GM21515 (cell line): ENCODE results near the gene SLC4A9.
"Not testable (repeated sequence)": the region's sequence is repeated elsewhere in the genome, so short reads cannot be mapped to it uniquely, and the experiment has no call there.

Source experiments
- ATAC-seq: cut with Tn5 transposase; IDR thresholded peaks from one replicate; pipeline ENCODE4 v1.9.1; 2021; ENCODE audit not compliant: unreplicated experiment

Gene SLC4A9

DNA sequence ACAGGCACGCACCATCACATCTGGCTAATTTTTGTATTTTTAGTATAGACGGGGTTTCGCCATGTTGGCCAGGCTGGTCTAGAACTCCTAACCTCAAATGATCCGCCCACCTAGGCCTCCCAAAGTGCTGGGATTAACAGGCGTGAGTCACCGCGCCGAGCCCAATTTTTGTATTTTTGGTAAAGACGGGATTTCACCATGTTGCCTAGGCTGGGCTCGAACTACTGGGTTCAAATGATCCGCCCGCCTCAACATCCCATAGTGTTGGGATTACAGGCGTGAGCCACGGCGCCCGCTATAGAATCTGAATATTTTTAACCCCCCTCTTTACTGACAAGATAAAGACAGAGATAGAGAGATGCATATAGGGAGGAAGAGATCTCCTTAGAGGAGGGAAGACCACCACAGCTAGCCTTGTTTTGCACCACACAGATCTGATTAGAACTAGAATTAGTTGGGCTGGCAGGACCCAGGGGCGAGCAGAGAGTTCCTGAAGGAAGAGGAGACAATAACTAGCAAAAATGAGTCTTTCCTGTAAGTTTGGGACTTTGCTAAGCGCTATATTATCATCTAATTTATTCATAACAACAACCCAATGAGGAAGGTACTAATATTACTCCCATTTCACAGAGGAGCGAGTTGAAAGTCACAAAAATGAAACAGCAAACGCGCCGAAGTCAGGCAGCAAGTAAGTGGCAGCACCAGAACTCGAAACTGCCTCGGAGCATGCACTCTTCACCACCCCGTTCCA, 40.2 kb downstream of the SLC4A9 start:
- ATAC-seq = peak; percentile 8

GRCh38 chr5:140400730-140401361, 40.9 kb downstream of the SLC4A9 start:
- ATAC-seq = peak; percentile 64

GRCh38 chr5:140401362-140402257, 41.6 kb downstream of the SLC4A9 start, which contains the start of gene ANKHD1:
Gene ANKHD1 (plus strand): TSS chr5:140401833. CDS start chr5:140401968, 135 bp downstream.
- ATAC-seq = peak; percentile 86

DNA sequence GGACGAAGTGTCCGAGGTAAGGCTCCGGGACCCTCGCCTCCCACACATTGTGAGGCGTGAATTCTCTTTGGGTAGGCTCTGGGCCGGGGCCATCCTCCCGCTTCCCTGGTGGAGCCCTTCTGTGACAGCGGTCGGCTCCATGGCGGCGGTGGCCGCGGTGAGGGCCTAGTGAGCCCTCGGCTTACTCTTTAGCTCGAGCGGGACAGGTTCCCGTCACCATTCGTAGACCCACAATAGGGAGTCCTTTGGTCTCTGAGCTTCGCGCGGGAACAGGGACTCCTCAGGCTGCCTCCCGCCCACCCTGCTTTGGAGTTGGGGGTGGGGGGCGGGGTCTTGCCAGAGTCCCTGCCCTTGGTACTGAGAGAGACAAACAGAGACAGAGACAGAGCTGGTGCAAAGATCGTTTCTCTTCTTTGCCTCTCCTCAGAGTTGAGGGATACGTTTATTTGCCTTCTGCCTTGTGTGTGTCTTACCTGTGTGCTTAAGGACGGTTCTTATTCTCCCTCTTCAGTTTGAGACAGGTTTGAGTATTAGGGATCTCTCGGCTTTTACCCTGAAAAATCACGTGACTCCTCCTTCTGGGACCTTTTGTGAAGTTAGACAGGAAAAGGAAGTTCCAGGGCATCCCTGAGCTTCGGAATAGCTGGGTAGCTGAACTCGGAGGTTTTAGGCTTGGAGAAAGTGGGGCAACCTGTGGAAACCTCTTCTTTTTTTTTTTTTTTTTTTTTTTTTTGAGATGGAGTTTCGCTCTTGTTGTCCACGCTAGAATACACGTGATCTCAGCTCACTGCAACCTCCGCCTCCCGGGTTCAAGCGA, 42.5 kb downstream of the SLC4A9 start:
- ATAC-seq = no peak

DNA sequence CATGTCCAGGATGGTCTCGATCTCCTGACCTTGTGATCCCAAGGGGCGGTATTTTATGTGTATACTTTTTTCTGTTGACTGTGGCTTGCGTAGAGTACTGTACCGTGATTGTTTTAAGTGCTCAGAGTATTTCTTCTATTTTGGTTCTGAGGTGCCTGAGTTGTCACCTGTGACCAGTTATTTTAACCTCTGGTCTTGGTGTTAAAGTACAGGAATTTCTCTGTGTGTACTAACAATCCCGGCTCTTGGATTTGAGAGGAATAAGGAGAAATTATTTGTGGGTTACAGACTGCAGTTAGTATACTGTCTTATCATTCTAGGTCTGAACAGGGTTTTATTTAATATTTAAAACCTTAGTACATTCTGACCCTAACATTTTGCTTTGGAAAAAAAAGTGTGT, 43.6 kb downstream of the SLC4A9 start:
- ATAC-seq = no peak

DNA sequence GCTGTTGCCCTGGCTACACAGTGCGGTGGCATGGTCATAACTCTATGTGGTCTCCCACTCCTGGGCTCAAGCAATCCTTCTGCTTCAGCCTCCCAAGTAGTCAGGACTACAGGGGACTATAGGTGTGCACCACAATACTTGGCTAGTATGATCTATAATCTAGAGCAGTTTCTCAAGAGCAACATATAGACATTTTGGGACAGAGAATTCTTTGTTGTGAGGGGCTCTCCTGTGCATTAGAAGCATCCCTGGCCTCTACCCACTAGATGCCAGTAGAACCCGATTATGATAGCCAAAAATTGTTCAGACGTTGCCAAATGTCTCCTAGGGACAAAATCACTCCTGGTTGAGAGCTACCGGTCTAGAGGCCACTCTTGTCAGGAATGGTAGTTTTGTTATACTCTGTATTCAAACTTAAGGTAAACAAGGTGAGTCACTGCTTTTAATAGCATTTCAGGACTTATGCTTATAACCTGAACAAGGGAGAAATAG, 48.8 kb downstream of the SLC4A9 start:
- ATAC-seq = no peak

DNA sequence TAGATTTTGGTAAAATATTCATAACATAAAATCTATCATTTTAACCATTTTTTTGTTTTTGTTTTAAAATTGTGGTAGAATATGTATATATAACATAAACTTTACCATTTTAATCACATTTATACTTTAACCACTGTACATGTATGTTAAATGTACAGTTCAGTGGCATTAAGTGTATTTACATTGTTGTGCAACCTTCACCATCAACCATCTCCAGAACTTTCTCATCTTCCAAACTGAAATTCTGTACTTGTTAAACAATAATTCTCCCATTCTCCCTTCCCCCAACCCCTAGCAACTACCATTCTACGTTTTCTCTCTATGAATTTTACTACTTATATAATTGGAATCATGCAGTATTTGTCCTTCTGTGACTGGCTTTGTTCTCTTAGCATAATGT, 53.2 kb downstream of the SLC4A9 start:
- no peak for ATAC-seq

DNA sequence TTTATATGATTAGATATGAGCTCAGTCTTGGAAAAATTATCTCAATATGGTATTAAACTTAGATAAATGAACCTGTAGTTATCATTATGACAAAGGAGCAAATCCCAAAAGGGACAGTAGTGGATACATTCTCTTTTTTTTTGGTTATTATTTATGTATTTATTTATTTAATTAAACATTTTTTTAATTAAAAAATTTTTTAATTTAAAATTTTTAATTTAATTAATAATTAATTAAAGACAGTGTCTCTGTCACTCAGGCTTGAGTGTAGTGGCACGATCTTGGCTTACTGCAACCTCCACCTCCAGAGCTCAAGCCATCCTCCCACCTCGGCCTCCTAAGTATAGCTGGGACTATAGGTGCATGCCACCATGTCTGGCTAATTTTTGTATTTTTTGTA, 57.2 kb downstream of the SLC4A9 start:
- no peak for ATAC-seq

- ATAC-seq = no peak
These were observed 59.0 kb downstream of the SLC4A9 start for GRCh38 chr5:140418862-140419520.

DNA sequence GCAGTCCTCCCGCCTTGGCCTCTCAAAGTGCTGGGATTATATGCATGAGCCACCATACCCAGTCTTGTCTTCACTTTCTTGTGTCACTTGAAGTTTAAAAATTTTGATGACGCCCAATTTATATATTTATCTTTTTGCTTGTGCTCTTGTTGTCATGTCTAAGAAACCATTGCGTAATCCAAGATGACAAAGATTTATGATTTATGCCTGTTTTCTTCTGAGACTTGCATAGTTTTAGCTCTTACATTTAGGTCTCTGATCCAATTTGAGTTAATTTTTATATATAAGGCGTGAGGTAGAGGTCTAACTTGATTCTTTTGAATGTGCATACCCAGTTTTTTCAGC, 60.2 kb downstream of the SLC4A9 start:
- ATAC-seq = no peak

DNA sequence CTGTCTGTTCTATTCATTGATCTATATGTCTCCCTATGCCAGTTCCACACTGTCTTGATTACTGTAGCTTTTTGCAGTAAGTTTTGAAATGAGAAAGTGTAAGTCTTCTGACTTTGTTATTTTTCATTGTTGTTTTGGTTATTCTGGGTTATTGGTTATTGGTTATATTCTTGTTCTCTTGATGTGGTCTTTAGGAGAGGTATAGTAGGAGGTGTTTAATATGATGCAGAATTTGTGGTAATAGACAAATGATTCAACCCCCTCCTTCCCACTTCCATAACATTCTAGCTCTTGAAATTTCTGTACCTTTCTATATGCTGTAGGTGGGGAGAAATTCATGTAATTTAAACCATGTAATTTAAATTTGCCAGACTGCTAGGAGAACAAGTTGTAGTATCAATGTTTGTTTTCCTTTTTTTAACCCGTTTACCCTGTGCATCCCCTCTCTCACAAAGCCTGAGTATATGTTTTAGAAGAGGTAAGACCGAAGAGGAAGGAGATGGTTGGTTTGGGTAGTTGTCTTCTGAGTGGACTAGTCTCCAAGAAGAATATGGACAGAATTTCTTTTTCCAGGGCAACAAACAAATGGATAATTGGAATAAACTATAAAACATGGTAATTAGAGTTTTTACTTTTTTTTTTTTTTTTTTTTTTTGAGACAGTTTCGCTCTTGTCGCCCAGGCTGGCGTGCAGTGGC, 60.8 kb downstream of the SLC4A9 start:
- ATAC-seq = no peak

GRCh38 chr5:140421375-140421774, 61.4 kb downstream of the SLC4A9 start:
- ATAC-seq = not testable (repeated sequence)

- ATAC-seq = no peak
These were observed 63.6 kb downstream of the SLC4A9 start for GRCh38 chr5:140423609-140424008.

DNA sequence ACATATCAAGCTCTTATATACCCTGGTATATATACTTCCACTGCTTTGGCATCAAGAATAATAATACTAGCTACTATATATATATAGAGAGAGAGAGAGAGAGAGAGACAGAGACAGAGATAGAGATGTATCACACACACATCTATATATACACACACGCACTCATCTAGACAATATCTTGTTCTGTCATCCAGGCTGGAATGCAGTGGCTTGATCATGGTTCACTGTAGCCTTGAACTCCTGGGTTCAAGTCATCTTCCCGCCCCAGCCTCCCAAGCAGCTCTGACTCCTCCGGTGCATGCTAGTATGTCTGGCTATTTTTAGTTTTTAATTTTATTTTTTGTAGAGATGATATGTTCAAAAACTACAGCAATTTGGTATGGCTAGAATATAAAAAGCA, 64.1 kb downstream of the SLC4A9 start:
- no peak for ATAC-seq
